H1 (cell line): ENCODE results near the gene CCDC88C. TPM values are rescaled to one million over a fixed set of nuclear protein-coding genes. Genes with fewer than 3 reads are reported as not detected.

Source experiments
- TAF7 ChIP-seq: optimal IDR thresholded peaks from 2 replicates; pipeline ENCODE3; 2011; ENCODE audit warnings: low read depth, mild to moderate bottlenecking, inconsistent platforms, low read length, moderate library complexity, borderline replicate concordance
- polyA plus RNA-seq, 7 experiments: library from polyadenylated mRNA; depleted of rRNA in 3 of 7; stranded (reverse) in 5 of 7; unstranded in 2 of 7; fragments of >200 nt in 5 of 7; fragments of 200-250 nt in 2 of 7; gene quantifications; 1 replicate in 5 of 7; 2 replicates in 1 of 7; 4 replicates in 1 of 7; pipeline versions ENCODE4 v1.2.1 to v1.2.3, GENCODE V29; 2011 to 2013; ENCODE audit warnings: missing spikeins in 2 of 7, mixed read lengths in 2 of 7
- total RNA-seq: library from RNA; stranded (reverse); fragmentation: NEBNext Ultra II Directional; extraction: Animal tissue kit (Norgen Biotek cat#: 25700); gene quantifications from 2 replicates; pipeline ENCODE4 v1.2.1, GENCODE V29; 2021
- TF ChIP-seq, protein P1 (sequence below): IDR thresholded peaks from 2 replicates; pipeline ENCODE4 v1.6.1; 2012; ENCODE audit warnings: inconsistent platforms
- TF ChIP-seq, protein P2 (sequence below): IDR thresholded peaks from 2 replicates; pipeline ENCODE4 v1.6.1; 2012; ENCODE audit warnings: low read length, inconsistent platforms

Gene CCDC88C
- total and polyA plus RNA-seq, 2 of the 8 experiments (the other 6 are each of a cell fraction or from before 2014, with no cell fraction given): 10.3 to 57.7 TPM

DNA sequence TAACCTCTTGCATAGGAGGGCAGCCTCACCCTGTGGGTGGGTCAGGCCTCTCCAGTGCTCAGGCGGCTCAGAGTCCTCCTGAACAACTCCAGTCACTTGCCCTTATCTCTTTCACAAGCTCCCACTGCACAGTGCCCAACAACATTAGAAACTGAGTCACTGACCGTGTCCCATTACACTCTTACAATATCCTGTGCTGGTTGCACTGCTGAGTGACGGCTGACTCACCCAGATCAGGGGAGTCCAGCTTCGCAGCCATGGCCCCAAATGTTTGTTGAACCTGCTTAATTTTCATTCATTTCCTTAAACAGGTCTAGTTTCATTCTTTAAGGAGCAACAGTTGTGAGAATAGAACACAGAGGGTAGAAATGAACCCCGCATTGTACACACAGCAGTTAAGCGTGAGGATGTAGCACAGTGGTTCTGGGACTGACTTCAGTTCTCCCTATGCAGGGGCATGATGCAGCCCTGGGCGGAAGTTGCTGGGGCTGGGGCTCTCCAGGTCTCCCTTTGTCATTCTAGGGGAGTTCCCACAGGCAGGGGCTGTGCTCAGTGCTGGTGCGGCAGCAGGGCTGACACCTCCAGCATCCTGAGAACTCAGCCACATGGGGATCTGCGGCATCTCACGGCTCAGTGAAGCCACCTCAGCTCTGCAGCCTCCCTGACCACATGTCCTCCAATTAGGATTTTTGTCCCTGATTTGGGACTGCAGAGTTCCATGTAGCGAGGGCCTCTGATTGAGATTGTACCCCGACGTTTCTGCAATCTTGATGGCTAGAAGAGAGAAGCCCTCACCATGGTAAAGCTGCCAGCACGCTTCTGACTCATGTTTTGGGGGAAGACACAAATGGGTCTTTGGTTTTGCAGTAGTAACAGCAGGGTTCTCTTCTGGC, 189.3 kb downstream of the CCDC88C start (continued):
- TF ChIP-seq, protein P1, sequence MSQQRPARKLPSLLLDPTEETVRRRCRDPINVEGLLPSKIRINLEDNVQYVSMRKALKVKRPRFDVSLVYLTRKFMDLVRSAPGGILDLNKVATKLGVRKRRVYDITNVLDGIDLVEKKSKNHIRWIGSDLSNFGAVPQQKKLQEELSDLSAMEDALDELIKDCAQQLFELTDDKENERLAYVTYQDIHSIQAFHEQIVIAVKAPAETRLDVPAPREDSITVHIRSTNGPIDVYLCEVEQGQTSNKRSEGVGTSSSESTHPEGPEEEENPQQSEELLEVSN: peak; percentile 74
- TF ChIP-seq, protein P2, sequence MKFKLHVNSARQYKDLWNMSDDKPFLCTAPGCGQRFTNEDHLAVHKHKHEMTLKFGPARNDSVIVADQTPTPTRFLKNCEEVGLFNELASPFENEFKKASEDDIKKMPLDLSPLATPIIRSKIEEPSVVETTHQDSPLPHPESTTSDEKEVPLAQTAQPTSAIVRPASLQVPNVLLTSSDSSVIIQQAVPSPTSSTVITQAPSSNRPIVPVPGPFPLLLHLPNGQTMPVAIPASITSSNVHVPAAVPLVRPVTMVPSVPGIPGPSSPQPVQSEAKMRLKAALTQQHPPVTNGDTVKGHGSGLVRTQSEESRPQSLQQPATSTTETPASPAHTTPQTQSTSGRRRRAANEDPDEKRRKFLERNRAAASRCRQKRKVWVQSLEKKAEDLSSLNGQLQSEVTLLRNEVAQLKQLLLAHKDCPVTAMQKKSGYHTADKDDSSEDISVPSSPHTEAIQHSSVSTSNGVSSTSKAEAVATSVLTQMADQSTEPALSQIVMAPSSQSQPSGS: no peak
- no peak for TF ChIP-seq TAF7
